ENCODE results near the gene GRXCR1. TPM values are rescaled to one million over a fixed set of nuclear protein-coding genes. Genes with fewer than 3 reads are reported as not detected.

GRXCR1 gene
- total RNA-seq, 1 experiment from 2014 or later, result not detected

DNA sequence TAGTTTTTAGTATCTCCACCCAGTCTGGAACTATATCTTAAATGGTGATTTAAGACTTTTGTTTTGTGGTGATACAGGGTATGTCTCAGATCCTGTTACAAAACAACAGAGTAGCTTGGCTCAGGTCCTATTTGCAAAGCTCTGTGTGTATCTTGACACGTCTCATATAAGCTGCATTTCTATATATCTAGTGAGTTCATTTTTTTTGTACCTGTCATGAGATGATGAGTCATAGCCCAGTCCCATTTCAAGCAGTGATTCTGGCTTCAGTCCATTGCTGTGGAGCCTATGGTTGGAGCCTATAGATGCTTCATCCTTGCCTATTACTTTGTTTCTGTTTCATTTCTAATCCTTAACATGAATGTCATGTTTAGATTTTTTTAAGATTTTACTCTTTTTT lies 23.0 kb downstream of the GRXCR1 start:
- Histone ChIP-seq H4K20me1 (ENCODE audit: insufficient read depth) (no peaks in the 10 kb centered on the region), H3K79me2 (ENCODE audit: low read depth) (no peaks in the 10 kb centered on the region), H3F3A (ENCODE audit: insufficient read depth, low read depth) (no peaks in the 10 kb centered on the region), H3K27ac (no peak overlapping the region), H3K36me3 (ENCODE audit: low read depth) (no peaks in the 10 kb centered on the region), H3K4me3 (no peak overlapping the region), H3K4me2 (no peak overlapping the region), H3K27me3 (ENCODE audit: insufficient read depth, low read depth) (no peaks in the 10 kb centered on the region), H3K9me3 (ENCODE audit: insufficient read depth, low read depth) (no peaks in the 10 kb centered on the region), H3K4me1 (replicated peaks; ENCODE audit: insufficient read depth) (no peaks in the 10 kb centered on the region), H2AFZ (no peak overlapping the region), H3K9me2 (ENCODE audit: insufficient read depth) (0 out of 2 replicates have a peak, but pooled peaks cover 4% of the 10 kb centered on the region)
- DNase-seq, result no peak
- intact Hi-C loops (cut with micrococcal nuclease; ENCODE audit: unreplicated experiment), result no loop called here
- CTCF ChIA-PET, result no interaction called here
- POLR2A ChIA-PET (ENCODE audit: unreplicated experiment), result no interaction called here
- BruUV-seq (replicated peaks), result no TSS peak
- TF ChIP-seq EZH2 (IDR thresholded peaks at IDR 0.05; ENCODE audit: low read depth), result no peak
- TF ChIP-seq, protein P1, sequence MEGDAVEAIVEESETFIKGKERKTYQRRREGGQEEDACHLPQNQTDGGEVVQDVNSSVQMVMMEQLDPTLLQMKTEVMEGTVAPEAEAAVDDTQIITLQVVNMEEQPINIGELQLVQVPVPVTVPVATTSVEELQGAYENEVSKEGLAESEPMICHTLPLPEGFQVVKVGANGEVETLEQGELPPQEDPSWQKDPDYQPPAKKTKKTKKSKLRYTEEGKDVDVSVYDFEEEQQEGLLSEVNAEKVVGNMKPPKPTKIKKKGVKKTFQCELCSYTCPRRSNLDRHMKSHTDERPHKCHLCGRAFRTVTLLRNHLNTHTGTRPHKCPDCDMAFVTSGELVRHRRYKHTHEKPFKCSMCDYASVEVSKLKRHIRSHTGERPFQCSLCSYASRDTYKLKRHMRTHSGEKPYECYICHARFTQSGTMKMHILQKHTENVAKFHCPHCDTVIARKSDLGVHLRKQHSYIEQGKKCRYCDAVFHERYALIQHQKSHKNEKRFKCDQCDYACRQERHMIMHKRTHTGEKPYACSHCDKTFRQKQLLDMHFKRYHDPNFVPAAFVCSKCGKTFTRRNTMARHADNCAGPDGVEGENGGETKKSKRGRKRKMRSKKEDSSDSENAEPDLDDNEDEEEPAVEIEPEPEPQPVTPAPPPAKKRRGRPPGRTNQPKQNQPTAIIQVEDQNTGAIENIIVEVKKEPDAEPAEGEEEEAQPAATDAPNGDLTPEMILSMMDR (conservative IDR thresholded peaks at IDR 0.05), result no peak

DNA sequence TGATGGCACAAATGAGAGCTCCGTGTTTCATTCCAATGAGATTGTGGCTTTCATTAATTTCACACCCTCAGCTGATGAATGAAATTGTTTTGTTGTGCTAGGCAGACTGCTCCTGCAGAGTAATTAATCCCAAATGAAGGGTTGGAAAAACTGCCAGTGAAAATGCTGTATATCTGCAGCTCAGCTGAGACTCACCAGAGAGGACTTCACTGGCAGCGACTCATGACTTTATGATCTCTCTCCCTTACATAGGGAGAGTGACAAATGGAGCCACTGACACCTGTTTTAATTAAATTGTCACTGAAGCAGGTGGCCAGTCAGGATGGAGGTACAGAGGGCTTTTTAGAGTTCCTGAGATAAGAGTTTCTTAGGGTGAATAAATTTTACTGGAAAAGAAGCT lies 24.8 kb downstream of the GRXCR1 start:
- ChIA-PET POLR2A (ENCODE audit: unreplicated experiment) (no interaction called here), CTCF (no interaction called here)
- H3K4me1 ChIP-seq (replicated peaks; ENCODE audit: insufficient read depth), result no peaks in the 10 kb centered on the region
- DNase-seq, result no peak
- no peak overlapping the region for H2AFZ ChIP-seq
- H3K9me3 ChIP-seq (ENCODE audit: insufficient read depth, low read depth), result no peaks in the 10 kb centered on the region
- H3K27ac ChIP-seq, result no peak overlapping the region
- no TSS peak for BruUV-seq (replicated peaks)
- intact Hi-C loops (cut with micrococcal nuclease; ENCODE audit: unreplicated experiment), result no loop called here
- H3K4me3 ChIP-seq, result no peak overlapping the region
- H3K9me2 ChIP-seq (ENCODE audit: insufficient read depth), result 0 out of 2 replicates have a peak, but pooled peaks cover 4% of the 10 kb centered on the region
- H3K79me2 ChIP-seq (ENCODE audit: low read depth), result no peaks in the 10 kb centered on the region
- H4K20me1 ChIP-seq (ENCODE audit: insufficient read depth), result no peaks in the 10 kb centered on the region
- H3F3A ChIP-seq (ENCODE audit: insufficient read depth, low read depth), result no peaks in the 10 kb centered on the region
- no peaks in the 10 kb centered on the region for H3K36me3 ChIP-seq (ENCODE audit: low read depth)
- no peaks in the 10 kb centered on the region for H3K27me3 ChIP-seq (ENCODE audit: insufficient read depth, low read depth)
- TF ChIP-seq, protein P1 (conservative IDR thresholded peaks at IDR 0.05), result no peak
- no peak for TF ChIP-seq EZH2 (IDR thresholded peaks at IDR 0.05; ENCODE audit: low read depth)
- H3K4me2 ChIP-seq, result no peak overlapping the region

DNA sequence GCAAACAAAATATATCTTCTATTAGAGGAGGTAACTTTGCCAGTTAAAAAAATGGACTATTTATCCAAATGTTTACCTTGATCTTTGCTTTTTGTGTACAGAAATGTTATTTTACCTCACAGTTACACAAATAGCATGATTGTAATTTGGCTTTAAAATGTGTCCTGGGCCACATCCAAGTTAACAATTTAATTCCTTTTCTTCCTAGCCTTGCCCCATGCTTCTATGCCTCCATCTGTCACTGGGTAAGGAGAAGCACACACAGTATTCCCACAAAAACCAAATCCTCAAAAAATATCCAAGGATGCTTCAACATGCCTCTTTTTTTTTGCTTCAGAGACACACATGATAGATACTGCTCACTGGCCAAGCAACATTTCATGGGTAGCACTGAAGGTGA lies 30.9 kb downstream of the GRXCR1 start:
- CTCF ChIA-PET, result no interaction called here
- TF ChIP-seq, protein P1 (conservative IDR thresholded peaks at IDR 0.05), result no peak
- no peak for TF ChIP-seq EZH2 (IDR thresholded peaks at IDR 0.05; ENCODE audit: low read depth)
- intact Hi-C loops (cut with micrococcal nuclease; ENCODE audit: unreplicated experiment), result no loop called here
- Histone ChIP-seq H3K4me1 (replicated peaks; ENCODE audit: insufficient read depth) (no peaks in the 10 kb centered on the region), H3K79me2 (ENCODE audit: low read depth) (no peaks in the 10 kb centered on the region), H3F3A (ENCODE audit: insufficient read depth, low read depth) (no peaks in the 10 kb centered on the region), H3K9me3 (ENCODE audit: insufficient read depth, low read depth) (no peaks in the 10 kb centered on the region), H3K36me3 (ENCODE audit: low read depth) (no peaks in the 10 kb centered on the region), H3K4me3 (no peak overlapping the region), H2AFZ (no peak overlapping the region), H3K4me2 (no peak overlapping the region), H4K20me1 (ENCODE audit: insufficient read depth) (no peaks in the 10 kb centered on the region), H3K9me2 (ENCODE audit: insufficient read depth) (no peaks in the 10 kb centered on the region), H3K27ac (no peak overlapping the region), H3K27me3 (ENCODE audit: insufficient read depth, low read depth) (no peaks in the 10 kb centered on the region)
- BruUV-seq (replicated peaks), result no TSS peak
- POLR2A ChIA-PET (ENCODE audit: unreplicated experiment), result no interaction called here
- no peak for DNase-seq
